Stimulated activated CD4-positive, alpha-beta T cell treated with anti-CD3 and anti-CD28 coated beads, TNF-alpha, amount 100 ng/mL, for 4 hours (primary cell): ENCODE results near the gene ANKRD17.
"Not testable (repeated sequence)": the region's sequence is repeated elsewhere in the genome, so short reads cannot be mapped to it uniquely, and the experiment has no call there.

Experiments used
- DNase-seq, 3 experiments: peaks; one replicate each; pipeline ENCODE4 v3.0.0-alpha.2; 2020; ENCODE audit warnings: low read depth in 3 of 3

The ANKRD17 gene

GRCh38 chr4:73248416-73248815, 10.2 kb downstream of the ANKRD17 start:
- no peak for DNase-seq

DNA sequence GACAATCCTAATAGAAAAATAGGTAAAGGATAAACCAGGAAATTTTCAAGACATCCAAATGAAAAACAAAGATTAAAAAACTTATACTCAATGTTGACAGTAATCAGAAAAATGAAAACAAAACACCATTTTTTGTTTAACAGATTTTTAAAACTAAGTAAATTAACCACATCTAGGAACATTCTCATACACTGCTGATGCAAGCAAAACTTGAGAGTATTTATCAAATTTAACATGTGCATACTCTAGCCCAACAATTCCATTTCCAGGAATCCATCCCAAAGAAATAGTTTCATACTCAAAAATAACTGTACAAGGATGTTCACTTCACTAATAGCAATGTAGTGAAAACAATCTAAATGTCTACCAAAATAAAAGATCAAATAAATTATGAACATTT, 11.5 kb downstream of the ANKRD17 start:
- no peak for DNase-seq

- DNase-seq = no peak
Observed at GRCh38 chr4:73245955-73246354, 12.6 kb downstream of the ANKRD17 start.

GRCh38 chr4:73244945-73245601, 13.5 kb downstream of the ANKRD17 start:
- DNase-seq = no peak

DNA sequence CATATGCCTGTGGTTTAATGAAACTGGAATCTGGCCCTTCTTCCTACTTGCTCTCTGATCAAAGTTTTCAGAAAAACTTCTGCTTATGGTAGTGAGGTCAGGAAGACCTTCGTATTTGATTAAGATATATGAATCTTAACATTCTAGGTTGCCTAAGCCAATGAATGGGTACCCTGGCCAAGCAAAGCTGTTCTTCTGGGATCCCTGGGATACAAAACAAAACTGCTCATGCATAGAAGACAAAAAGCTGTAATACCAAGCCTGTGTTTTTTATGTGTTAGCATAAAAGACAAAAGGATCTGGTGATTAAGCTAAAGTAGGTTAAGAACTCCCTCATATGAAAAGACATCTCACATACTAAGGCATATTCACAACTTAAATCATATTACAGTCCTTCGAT, 21.6 kb downstream of the ANKRD17 start:
- DNase-seq = no peak

DNA sequence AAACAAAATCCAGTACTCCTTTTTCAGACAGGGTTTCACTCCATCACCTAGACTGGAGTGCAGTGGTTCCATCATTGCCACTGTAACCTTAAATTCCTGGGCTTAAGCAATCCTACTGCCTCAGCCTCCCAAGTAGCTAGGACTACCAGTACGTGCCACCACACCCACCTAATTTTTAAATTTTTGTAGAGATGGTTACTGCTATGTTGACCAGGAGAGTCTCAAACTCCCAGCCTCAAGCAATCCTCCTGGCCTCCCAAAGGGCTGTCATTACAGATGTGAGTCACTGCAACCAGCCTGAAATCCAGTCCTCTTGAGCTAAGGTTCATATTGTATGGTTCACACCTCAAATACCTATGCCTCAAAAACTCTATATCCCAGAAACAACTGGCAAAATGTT, 22.4 kb downstream of the ANKRD17 start:
- DNase-seq = no peak

GRCh38 chr4:73234712-73235111, 23.9 kb downstream of the ANKRD17 start:
- DNase-seq = no peak

DNA sequence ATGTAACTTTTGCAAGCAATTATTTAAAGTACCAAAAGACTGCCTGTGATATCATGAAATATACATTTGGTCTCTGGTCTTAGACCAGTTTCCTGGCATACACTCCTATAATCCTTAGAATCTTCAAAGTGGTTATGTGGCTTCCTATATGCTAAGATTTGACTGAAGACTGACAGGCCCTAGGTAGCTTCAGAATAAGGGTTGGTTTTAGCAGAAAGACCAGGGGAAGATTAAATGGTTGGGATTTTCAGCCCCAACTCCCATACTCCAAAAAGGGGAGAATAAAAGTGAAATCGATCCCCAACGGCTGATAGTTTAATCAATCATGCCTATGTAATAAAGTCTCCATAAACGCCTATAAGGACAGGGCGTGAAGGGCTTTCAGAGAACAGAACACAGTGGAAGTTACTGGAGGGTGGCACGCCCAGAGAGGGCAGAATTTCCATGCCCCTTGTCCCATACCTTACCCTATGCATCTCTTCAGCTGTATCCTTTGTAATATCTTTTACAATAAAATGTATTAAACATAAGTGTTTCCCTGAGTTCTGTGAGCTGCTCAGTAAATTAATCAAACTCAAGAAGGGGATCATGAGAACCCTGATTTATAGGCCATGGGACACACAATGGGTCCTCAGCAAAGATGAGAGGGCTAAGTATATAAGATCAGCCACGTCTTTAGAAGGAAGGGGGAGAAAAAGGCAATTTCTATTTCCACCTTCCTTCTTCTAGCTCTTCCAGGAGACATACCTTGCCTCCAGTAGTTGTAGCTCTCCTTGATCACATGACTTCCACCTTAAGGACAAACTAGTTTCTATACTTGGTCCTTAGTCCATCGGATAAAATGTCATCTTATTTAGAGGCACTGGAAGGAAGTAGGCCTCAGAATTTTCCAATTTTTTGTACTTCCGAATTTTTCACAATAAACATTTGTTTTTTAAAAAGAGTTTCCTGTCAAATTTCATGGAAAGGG, 26.8 kb downstream of the ANKRD17 start:
- DNase-seq = no peak

DNA sequence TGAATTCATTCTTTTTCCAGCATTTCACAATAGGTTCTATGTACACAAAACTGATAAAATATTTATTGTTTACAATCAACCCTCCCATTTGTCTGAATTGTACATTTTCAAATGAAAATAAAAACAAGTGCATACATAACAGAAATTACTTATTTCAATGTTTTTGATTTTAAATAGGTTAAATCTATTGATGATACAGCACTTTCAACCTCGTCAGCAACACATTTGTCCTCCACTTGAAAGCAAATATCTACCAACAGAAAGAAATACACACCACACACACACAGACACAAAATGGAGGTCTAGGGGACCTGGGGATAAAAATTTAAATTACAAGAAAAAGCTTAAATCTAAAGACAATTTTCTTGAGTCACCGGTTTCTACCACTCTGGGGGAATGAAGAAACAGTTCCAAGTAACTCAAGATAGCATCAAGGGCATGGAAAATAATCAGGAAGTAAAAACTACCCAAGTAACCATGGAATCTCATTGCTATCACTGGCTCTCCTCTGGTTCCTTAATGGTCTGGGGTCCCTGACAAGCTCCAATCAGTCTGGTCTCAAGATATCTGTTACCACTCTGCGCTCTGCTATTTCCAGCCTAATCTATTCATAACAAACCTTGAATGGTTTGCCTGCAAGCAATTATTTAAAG, 27.6 kb downstream of the ANKRD17 start:
- DNase-seq = no peak

DNA sequence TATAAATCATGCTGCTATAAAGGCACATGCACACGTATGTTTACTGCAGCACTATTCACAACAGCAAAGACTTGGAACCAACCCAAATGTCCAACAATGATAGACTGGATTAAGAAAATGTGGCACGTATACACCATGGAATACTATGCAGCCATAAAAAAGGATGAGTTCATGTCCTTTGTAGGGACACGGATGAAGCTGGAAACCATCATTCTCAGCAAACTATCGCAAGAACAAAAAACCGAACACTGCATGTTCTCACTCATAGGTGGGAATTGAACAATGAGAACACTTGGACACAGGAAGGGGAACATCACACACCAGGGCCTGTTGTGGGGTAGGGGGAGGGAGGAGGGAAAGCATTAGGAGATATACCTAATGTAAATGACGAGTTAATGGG, 29.8 kb downstream of the ANKRD17 start:
- not testable (repeated sequence) for DNase-seq

DNA sequence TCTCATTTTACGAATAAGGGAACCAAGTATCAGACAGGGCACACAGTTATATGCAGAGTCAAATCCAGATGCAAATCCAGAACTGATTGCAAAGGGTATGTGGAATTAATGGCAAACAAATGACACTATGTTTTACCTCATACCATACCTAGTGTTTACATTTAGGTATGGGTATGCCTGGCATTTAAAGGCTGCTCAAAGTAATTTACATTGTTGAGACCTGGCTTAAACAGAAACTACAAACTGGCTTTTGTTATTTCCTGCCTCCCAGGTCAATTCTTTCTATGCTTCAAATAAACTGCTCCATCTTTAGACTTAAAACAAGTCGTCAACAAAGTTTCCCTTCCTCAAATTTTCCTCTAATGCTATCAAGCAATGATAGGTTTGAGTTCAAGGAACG, 33.7 kb downstream of the ANKRD17 start:
- DNase-seq = no peak

- DNase-seq = no peak
Observed at GRCh38 chr4:73223258-73223650, 35.3 kb downstream of the ANKRD17 start.

- DNase-seq = peak in 2 of 3 experiments; percentile 2 to 39
Observed at GRCh38 chr4:73222466-73223257, 35.9 kb downstream of the ANKRD17 start.

DNA sequence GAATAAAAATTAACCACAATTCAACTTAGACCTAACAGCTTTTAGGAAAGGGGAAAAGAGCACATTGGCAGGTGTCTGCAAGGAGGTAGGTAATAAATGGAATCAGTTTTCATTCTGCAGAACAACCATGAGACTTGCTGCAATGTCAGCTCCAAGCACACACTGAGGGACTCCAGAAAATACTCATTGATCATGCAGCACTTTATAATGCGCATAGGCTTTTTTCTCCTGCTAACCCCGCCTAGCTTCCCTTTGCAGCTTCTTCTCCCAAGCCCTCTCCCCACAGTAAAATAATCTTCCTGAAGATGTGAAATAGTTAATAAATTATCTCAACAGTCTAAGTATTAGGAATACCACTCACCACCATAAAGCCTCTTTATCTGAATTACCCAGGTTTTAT, 36.9 kb downstream of the ANKRD17 start:
- no peak for DNase-seq

- no peak for DNase-seq
Observed at GRCh38 chr4:73220815-73221214, 37.8 kb downstream of the ANKRD17 start.

GRCh38 chr4:73213916-73214653, 44.5 kb downstream of the ANKRD17 start:
- DNase-seq = no peak

DNA sequence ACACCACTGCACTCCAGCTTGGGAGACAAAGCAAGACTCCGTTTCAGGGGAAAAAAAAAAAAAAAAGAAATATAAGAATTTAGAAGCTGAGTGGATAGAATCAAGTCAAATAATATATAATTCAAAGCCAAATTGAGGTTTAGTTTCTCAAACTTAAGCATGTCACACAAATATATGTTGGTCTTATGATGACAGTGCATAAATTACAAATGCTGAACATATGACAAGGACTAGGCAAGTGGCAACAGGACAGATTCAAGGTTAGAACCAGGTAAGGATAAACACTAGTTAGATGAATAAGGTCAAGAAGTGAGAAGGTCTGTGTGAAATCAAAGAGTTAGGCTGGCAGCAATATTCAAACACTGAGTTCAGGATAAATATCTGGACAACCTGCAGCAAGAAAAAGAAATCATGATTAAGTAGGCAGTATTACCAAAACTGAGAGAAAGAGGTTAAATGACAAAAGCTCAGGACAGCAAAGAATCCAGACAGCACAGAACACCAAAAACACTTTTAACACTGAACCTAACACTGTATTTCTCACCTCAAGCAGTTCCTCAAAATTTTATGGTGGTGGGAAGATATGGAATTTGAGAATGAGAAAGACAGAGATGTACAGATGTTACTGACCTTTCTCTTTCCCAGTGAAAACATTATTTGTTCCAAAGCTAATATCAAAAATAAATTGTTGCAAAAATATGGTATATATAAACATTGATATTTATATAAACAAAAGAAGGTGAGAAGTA, 45.4 kb downstream of the ANKRD17 start:
- DNase-seq = no peak

- no peak for DNase-seq
Observed at GRCh38 chr4:73211968-73212367, 46.6 kb downstream of the ANKRD17 start.

GRCh38 chr4:73208376-73208775, 50.2 kb downstream of the ANKRD17 start:
- DNase-seq = no peak

DNA sequence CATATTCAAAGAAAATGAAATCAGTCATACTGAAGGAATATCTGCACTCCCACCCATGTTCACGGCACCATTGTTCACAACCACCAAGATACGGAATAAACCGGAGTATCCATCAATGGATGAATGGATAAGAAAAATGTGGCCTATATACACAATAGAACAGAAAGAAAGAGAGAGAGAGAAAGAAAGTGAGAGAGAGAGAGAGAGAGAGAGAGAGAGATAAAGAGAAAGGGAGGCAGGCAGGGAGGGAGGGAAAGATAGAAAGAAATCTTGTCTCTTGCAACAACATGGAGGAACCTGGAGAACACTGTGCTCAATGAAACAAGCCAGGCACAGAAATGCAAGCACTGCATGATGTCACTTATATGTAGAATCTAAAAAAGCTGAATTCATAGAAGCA, 52.4 kb downstream of the ANKRD17 start:
- no peak for DNase-seq
